Measurements from ENCODE around the gene CCDC107. TPM values are rescaled to one million over a fixed set of nuclear protein-coding genes. Genes with fewer than 3 reads are reported as not detected.

Gene CCDC107
- total RNA-seq, 1 donor from 2014 or later = 7.9 TPM

- peak; percentile 9 for ATAC-seq
These were observed 47.8 kb downstream of the CCDC107 start for GRCh38 chr9:35705836-35706430.

DNA sequence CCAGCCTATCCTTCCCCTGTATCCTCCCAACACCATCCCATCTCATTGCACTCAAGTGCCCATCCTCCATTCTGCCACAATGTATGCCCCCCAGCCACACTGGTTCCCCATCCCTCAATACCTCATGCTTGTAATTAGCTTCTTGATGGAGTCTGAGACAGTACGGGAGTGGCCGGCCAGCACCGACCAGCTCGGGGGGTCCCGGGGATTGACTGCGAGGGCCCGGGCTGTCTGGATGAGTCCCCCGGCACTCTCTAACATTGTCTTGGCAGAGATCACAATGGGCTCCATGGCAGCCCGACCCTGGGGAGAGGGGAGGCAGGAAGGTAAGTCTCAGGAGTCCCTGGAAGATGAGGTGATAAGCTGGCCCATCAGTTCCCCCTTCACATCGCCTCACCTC lies 48.9 kb downstream of the CCDC107 start:
- no peak for ATAC-seq

DNA sequence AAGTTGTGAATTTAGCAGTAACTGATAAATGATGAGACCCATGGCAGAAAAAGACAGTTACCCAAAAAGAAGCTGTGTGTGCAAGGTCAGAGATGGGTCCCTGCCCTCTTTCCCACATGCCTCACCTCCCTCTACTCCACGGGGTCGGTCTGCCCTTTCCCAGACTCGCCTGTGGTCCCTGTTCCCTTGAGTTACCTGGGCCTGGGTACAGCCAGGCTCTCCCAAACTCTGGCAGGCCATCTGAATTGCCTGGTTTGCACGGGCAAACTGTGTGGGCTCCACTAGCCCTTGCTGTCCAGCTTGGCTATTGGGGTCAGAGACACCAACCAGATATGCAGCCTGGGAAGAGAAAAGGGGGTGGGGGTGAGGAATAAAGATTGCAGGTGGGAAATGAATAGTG lies 50.1 kb downstream of the CCDC107 start:
- no peak for ATAC-seq

DNA sequence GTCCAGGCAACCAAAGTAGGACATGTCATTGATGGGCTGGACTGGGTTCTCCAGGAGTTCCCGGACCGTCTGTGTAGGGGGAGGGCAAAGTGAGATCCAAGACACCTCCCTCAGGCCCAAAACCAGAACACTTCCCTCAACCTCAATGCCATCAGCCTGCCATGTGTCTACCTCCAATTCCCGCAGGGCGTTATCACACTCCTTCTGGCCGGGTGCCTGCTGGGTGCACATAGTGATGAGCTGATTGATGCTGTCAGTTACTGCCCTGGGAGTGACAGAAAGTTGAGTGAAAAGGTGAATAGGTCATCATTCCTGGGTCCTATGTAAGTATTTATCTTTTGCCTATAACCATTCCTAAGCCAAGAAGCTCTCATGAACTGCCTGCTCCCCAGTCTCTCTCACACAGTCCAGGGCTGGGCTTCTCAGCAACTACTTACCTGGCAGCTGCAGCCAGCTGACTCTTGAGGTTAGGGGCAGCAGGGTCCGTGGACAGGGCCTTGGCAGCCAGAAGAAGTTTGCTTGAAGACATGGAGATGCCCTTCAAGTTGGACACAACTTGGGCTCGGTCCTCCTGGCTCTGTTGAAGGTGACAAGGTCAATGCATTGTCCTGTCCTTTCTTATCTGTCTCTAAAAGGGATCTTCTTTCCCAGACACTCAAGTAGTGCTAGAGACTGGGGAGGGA lies 52.9 kb downstream of the CCDC107 start:
- ATAC-seq = no peak

Other genes with a start within 250 kb of the CCDC107 start
- gene RUSC2, start 168.2 kb upstream of the CCDC107 start, total RNA-seq = 4.7 TPM
- 9.5 TPM for gene TESK1, start 53.0 kb upstream of the CCDC107 start, total RNA-seq
- 0.52 TPM for gene CD72, start 39.9 kb upstream of the CCDC107 start, total RNA-seq
- gene SIT1, start 7.4 kb upstream of the CCDC107 start, total RNA-seq = 0.44 TPM
- gene RMRP, start 273 bp upstream of the CCDC107 start, total RNA-seq = 5,550 TPM
- gene ARHGEF39, start 6.9 kb downstream of the CCDC107 start, total RNA-seq = 2.4 TPM
- gene CA9, start 15.6 kb downstream of the CCDC107 start, total RNA-seq = 1.6 TPM
- 31.2 TPM for gene TPM2, start 31.6 kb downstream of the CCDC107 start, total RNA-seq
- 84.6 TPM for gene TLN1, start 73.9 kb downstream of the CCDC107 start, total RNA-seq
- gene CREB3, start 74.4 kb downstream of the CCDC107 start, total RNA-seq = 15.1 TPM
- gene GBA2, start 90.9 kb downstream of the CCDC107 start, total RNA-seq = 20.9 TPM
- 17.4 TPM for gene RGP1, start 91.0 kb downstream of the CCDC107 start, total RNA-seq
- not detected for gene MSMP, start 96.0 kb downstream of the CCDC107 start, total RNA-seq
- 1.3 TPM for gene NPR2, start 133.3 kb downstream of the CCDC107 start, total RNA-seq
- gene SPAG8, start 154.0 kb downstream of the CCDC107 start, total RNA-seq = 0.20 TPM
- 30.2 TPM for gene HINT2, start 156.8 kb downstream of the CCDC107 start, total RNA-seq
- not detected for gene FAM221B, start 170.4 kb downstream of the CCDC107 start, total RNA-seq
- 1.7 TPM for gene TMEM8B, start 170.9 kb downstream of the CCDC107 start, total RNA-seq
- gene OR13J1, start 212.1 kb downstream of the CCDC107 start, total RNA-seq = not detected
- 1.2 TPM for gene HRCT1, start 247.9 kb downstream of the CCDC107 start, total RNA-seq